Measurements from ENCODE around the gene CABP4. TPM values are rescaled to one million over a fixed set of nuclear protein-coding genes. Genes with fewer than 3 reads are reported as not detected.

The CABP4 gene
- 1.5 and 2.0 TPM in 2 replicates for total RNA-seq

DNA sequence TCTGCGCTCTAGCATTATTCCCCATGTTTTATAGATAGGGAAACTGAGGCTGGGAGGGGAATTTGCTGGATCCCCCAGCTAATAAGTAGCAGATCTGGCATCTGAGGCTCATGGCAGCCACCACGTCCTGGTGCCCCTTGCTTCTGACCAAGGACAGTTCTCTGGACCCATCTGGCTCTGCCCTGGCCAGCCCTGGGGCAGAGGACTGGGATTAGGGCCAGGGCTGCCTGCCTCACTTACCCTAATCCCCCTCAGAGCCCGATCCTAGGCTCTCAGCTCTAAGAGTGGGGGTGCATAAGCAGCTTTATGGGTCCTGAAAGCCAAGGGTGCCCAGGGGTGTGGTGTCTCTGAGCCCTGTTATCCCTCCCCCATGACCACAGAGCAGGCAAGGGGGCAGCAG is at the start of gene CABP4:
TSS of gene CABP4 (plus strand) at position 301 of the 400 bp plus-strand sequence. CDS start at position 371, 70 bp downstream.

DNA sequence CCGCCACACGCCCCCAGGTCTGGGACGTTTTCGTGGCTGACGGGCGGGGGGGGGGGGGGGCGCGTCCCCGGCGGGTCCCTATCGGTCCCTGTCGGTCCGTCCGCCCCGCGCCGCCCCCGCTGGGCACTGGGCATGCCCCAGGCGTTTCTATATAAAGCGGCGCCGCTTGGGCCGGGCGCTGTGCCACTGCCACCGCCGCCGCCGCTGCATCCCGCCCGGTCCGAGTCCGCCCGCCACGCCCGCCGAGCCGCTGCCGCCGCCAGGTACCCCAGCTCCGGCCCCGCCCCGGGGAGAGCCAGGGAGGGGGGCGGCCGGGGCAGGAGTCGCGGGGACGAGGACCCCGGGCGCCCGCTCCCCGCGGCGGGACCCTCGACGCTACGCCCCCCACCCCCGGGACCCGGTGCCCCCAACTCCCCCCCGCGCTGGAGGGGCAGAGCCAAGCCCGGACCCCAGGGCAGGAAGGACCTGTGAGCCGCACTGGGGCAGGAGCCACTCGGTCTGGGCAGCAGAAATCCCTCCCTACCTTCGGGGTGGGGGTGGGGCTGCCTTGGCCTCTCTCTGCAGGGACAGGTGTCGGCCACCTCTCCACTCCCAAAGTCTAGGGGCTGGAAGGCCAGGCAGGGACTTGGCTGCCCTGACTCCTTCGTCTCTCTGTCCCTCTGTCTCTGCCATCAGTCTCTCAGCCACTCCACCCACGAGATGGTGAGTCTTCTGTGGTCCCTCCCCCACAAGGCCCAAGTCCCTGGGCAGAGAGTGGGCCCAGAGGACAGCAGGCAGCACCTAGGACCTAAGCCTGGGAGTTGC is 39.5 kb upstream of the CABP4 start, which contains the start of gene CARNS1:
TSS of gene CARNS1 (plus strand) at position 178 of the 804 bp plus-strand sequence. CDS start at position 700, 522 bp downstream.

DNA sequence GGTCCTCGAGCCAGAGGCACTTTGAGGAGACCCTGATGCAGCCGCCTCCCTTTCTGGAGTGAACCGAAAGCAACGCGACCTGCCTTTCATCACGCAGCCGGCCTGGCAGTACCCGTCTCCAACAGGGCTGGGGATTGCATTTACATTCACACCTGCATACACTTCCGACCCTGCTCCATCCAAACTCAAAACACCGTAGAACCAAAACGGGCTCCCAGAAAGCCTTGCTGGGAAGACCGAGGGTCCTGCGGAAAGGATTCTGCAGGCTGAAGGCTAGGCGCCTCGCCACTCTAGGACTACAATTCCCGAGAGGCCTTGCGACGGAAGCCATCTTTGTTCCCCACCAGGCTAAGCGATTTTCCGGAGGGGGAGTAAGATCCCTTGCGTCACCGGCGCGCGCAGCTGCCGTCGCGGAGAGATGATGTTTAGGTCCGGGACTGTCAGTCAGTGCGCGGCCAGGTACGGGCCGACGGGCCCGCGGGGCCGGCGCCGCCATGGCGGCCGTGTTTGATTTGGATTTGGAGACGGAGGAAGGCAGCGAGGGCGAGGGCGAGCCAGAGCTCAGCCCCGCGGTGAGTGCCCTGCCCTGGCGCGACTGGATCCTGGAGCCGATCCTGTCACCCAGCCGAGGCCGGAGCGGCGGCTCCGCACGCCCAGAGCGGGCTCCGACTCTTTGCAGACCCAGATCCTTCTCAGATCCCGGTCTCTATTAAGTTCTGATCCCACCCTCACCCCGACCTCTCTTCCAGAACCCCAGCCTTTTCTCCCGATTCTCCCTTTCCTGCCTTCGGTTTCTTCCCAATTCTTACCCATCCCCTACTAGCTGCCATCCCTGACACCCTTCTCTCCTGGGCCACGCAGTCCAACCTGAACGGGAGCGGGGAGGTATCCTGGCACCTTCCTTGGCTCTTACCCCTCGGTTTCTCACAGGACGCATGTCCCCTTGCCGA is 26.8 kb upstream of the CABP4 start, which contains the start of gene RPS6KB2:
TSS of gene RPS6KB2 (plus strand) at position 443 of the 950 bp plus-strand sequence. CDS start at position 495, 52 bp downstream.

DNA sequence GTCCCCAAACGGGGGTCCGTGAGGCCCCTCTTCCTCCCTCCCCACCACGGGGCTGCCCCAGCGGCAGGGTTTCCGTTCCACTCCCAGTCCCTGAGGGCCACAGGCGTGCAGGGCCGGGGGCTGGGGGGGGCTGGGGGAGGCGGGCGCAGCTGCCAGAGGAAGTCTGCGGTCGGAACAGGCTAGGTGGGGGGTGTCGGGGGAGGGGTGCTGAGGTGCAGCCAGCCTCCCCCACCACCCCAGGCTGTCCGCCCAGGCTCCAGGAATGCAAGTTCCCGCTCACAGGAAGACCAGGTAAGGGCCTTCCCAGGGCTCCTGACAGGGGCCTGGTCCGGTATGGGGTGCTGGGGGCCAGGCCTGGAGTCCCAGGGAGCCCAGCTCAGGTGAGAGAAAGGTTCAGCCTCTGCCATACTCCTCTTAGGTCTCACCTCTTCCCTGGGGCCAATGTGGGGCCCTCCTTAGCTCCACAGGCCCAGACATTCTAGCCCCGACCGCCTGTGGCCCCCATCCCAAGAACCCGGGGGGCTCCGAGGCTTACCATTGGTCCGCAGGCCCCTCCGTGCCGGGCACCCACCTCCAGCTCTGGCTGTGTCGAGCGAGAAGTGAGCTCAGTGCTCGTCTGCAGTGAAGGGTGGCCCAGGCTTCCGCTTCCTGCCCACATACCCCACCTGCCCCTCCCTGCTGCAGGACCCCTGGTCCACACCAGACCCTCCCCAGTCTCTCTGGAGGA is 17.9 kb upstream of the CABP4 start, which contains the start of gene PTPRCAP:
TSS of gene PTPRCAP (minus strand) at position 601 of the 727 bp plus-strand sequence. CDS start at position 538, 63 bp downstream.

DNA sequence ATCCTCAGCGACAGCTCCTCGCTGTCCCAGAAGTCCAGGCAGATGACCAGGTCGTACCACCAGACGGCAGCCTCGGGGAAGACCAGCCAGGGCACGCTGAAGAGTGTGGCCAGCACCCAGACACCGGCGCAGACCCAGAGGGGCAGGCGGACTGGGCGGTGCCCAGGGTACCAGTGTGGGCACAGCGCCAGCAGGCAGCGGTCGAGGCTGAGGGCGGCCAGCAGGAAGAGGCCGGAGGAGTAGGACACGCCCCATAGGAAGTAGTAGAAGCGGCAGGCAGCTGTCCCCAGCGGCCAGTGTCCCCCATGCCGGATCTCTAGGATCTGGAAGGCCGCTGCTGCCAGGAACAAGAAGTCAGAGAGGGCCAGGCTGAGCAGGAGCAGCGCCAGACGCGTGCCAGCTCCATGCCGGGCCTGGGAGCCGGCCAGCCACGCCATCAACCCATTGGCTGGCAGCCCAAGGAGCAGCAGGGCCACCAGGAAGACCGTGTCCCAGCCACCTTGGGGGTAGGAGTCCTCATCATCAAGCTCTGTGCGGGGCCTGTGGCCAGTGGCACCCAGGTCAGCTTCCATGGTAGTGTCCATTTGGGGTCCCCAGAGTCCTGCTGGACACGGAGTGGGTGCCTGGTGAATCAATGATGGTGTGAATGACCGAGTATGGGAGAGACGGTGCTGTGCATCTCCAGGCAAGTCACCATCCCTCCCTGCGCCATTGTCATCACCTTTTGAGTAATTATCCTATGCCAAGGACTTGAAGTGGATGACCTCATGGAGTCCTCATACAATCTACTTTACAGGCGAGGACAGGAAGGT is 2.8 kb upstream of the CABP4 start, which contains the start of gene GPR152:
TSS of gene GPR152 (minus strand) at position 589 of the 812 bp plus-strand sequence. CDS start at position 584, 5 bp downstream.

DNA sequence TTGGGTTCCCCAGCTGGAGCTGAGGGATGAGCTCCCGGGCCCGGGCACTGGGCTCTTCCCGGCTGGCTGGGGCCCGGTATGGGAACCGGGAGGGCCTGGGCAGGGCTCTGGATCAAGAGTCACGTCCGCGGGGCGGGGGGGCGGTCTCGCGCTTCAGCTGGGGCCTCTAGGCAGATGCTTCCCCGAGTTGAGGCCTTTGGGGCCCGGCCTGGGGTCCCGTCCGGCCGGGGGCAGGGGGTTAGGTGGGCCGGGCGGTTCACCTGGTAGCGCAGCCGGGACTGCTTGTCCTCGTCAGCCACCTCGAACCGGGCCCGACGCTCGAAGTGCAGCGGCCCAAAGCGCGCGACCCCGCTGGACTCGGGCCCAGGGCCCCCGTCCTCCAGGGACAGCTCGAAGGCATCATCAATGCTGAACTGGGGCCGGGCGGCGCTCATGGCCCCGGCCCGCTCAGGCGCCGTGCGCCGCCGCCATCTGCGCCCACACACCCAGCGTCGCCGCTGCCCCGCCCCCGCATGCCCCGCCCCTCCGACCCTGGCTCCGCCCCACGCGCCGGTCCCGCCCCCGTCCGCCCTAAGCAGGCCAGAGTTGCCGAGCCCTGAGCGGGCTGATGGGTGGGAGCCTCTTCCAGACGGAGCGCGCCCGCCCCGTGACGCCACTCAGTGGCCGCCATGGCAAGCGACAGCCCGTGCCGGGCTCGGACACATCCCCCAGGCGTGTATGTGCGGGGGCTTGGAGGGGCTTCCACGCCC is 13.8 kb downstream of the CABP4 start, which contains the start of gene TMEM134:
TSS of gene TMEM134 (minus strand) at position 493 of the 749 bp plus-strand sequence. CDS start at position 434, 59 bp downstream.

DNA sequence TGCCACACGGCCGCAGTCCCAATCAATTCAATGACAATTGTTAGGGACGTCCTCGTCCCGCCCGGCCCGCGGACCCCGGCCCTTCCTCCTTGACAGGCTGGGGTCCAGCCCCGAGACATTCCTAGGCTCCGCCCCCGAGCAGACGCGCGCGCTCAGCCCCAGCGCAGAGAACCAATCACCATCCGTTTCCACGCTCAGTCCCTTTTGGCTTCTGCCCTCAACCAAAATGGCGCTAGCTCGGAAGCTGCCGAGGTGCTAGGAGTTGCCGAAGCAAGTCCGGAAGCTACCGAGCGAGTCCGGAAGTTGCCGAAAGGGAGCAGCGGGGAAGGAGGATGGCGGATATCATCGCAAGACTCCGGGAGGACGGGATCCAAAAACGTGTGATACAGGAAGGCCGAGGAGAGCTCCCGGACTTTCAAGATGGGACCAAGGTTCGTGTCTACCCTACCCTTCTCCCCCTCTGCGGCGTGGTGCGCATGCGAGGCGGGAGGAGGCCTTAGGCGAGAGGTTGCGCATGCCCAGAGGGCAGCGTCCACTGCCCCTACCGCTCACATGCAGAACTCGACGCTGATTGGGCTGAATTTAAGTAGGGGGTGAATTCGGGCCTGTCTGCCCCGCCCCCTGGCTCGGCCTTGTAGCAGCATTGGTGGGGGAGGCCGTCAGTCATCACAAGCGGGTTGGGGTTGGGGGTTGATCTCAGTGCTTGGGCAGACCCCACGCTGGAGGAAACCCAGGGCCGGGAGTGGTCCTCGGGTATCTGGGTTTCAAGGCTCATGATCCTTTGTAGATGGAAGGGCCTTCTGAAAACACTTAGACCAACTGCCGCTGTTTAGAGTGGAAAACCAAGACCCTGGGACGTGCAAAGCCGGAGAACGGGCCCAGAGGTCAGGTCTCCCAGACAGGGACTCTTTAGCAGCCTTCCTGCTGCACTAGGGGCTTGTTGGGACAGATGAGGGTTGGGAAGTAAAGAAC is 28.0 kb downstream of the CABP4 start, which contains the start of gene AIP:
TSS of gene AIP (plus strand) at position 200 of the 972 bp plus-strand sequence. CDS start at position 333, 133 bp downstream.

DNA sequence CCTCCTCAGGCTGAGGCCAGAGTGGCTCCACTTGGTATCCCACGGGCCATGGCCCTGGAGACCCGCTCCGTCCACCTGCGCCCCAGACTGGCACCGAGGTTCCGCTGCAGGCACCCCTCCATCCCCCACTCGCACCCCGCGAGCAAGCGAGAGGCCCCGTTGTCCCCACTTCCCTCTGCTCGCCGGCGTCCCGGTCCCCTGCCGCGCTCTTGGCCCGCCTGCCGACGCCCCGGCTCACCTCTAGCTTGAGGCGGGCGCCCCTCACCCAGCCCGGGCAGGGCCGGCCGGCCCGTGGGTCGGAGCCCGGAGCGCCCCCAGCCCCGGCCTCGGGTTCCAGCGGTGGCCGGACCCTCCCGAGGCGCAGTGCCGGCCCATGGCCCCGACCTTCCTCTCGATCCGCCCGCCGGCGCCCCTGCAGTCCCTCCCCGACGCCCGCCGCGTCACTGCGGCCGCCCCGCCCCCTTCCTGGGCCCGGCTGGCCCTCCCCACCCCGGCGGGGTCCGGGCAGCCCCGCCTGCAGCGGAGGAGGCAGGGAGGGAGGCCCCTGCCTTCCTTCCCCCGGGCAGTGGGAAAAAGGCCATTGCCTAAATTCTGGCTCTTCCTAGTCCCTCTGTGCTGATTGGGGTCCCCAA is 49.9 kb downstream of the CABP4 start, which contains the start of gene PITPNM1:
TSS of gene PITPNM1 (minus strand) at position 414 of the 632 bp plus-strand sequence. CDS start 1,183 bp downstream, outside the sequence.

DNA sequence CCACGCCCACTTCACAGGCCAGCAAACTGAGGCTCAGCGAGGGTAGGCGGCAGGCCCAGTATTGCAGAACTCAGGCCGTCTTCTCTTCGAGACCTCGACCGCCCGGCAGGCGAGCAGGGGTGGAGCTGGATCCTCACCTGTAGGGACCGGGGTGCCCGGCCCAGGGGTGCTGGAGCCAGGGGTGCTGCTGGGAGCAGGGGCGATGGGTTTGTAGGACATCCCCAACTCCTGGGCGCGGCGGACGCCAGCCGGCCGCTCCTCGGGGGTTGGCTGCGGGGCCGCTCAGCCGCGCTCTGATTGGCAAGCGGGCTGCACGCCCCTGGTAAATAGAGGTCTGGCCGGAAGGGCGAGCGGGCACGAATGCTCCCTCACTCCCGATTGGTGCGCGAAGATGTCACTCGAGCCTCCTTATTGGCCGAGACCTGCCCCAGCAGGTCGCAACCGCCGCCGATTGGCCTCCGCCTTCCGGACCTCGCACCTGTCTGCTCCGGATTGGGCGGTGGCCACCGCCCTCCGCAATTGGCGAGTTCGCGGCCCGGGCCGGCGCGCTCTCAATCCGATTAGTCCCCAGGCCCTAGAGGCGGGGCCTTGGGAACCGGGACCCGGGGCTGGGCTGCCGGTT is 52.8 kb downstream of the CABP4 start, which contains the start of gene CDK2AP2:
TSS of gene CDK2AP2 (minus strand) at position 299 of the 622 bp plus-strand sequence. CDS start at position 219, 80 bp downstream.

Other genes with a start within 250 kb of the CABP4 start
- gene GRK2, start 188.9 kb upstream of the CABP4 start, total RNA-seq = 22.9 and 26.1 TPM in 2 replicates
- 18.6 and 25.5 TPM in 2 replicates for gene ANKRD13D, start 166.1 kb upstream of the CABP4 start, total RNA-seq
- 7.8 and 10.2 TPM in 2 replicates for gene SSH3, start 151.8 kb upstream of the CABP4 start, total RNA-seq
- gene POLD4, start 101.8 kb upstream of the CABP4 start, total RNA-seq = 22.0 and 30.9 TPM in 2 replicates
- 2.0 and 2.4 TPM in 2 replicates for gene CLCF1, start 81.8 kb upstream of the CABP4 start, total RNA-seq
- gene RAD9A, start 63.4 kb upstream of the CABP4 start, total RNA-seq = 4.3 and 4.8 TPM in 2 replicates
- gene PPP1CA, start 53.5 kb upstream of the CABP4 start, total RNA-seq = 233 and 254 TPM in 2 replicates
- 0.09 and 0.22 TPM in 2 replicates for gene TBC1D10C, start 51.3 kb upstream of the CABP4 start, total RNA-seq
- 0.09 and 0.22 TPM in 2 replicates for gene CARNS1, start 39.7 kb upstream of the CABP4 start, total RNA-seq
- gene RPS6KB2, start 26.9 kb upstream of the CABP4 start, total RNA-seq = 25.0 and 26.3 TPM in 2 replicates
- 0.11 and 0.43 TPM in 2 replicates for gene PTPRCAP, start 17.7 kb upstream of the CABP4 start, total RNA-seq
- gene CORO1B, start 11.9 kb upstream of the CABP4 start, total RNA-seq = 122 and 145 TPM in 2 replicates
- gene GPR152, start 2.6 kb upstream of the CABP4 start, total RNA-seq = not detected in 2 replicates
- gene TMEM134, start 13.9 kb downstream of the CABP4 start, total RNA-seq = 21.1 and 21.8 TPM in 2 replicates
- 101 TPM in 2 replicates for gene AIP, start 27.7 kb downstream of the CABP4 start, total RNA-seq
- gene PITPNM1, start 50.0 kb downstream of the CABP4 start, total RNA-seq = 2.8 and 3.1 TPM in 2 replicates
- 10.3 and 23.1 TPM in 2 replicates for gene CDK2AP2, start 52.8 kb downstream of the CABP4 start, total RNA-seq
- not detected in 2 replicates for gene CABP2, start 68.1 kb downstream of the CABP4 start, total RNA-seq
- 473 and 682 TPM in 2 replicates for gene GSTP1, start 128.5 kb downstream of the CABP4 start, total RNA-seq
- gene NDUFV1, start 151.6 kb downstream of the CABP4 start, total RNA-seq = 121 and 130 TPM in 2 replicates
- gene NUDT8, start 174.6 kb downstream of the CABP4 start, total RNA-seq = 3.6 and 5.4 TPM in 2 replicates
- gene TBX10, start 184.4 kb downstream of the CABP4 start, total RNA-seq = not detected in 2 replicates
- not detected in 2 replicates for gene ACY3, start 195.4 kb downstream of the CABP4 start, total RNA-seq
- not detected in 2 replicates for gene ALDH3B2, start 219.3 kb downstream of the CABP4 start, total RNA-seq